Measurements from ENCODE around the gene ADARB2.
"Not testable (repeated sequence)": the region's sequence is repeated elsewhere in the genome, so short reads cannot be mapped to it uniquely, and the experiment has no call there.

Gene ADARB2

DNA sequence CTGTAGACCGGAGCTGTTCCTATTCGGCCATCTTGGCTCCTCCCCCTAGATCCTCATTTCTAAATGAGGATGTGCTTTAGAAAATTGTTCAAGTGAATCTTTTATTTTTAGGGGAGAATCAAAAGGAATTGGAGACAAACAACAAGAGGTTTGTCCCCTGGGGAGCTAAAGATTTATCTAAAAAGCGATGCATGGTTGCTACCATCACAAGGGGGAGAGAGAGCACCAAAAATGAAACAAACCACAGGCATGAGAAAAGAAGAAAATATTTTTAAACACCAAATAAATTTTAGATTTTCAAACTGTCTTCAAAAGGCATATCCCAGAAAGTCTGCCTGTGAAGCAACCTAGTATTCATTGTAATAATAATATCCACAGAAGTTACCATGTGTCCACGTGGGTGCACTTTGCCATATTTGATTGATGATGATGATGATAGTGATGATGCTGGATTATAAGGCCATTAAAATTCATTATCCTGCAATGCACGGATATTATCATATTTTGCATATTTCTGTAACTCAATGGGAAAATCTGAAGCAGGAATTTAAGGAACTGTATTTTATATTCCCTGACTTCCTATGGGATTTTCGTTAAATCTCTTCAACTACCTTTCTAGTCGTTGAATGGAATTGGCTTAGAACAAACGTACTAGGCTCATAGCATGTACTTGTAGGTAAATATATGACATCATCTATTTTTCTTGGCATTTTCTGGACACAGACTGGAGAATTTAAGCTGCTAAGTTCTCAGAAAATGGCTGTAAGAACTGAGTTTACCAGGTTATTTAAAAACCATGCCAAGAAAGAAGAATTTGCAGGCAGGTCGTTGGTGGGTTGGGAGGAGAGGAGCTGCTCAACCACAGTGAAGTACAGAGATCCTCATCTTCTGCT is 509.6 kb downstream of the ADARB2 start:
- no peak for DNase-seq (ENCODE audit: low spot score)

DNA sequence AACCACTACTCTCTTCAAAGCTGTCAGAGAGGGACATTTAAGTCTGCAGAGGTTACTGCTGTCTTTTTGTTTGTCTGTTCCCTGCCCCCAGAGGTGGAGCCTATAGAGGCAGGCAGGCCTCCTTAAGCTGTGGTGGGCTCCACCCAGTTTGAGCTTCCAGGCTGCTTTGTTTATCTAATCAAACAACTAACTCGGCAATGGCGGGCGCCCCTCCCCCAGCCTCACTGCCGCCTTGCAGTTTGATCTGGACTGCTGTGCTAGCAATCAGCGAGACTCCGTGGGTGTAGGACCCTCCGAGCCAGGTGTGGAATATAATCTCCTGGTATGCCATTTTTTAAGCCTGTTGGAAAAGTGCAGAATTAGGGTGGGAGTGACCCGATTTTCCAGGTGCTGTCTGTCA is 510.4 kb downstream of the ADARB2 start:
- not testable (repeated sequence) for DNase-seq (ENCODE audit: low spot score)

DNA sequence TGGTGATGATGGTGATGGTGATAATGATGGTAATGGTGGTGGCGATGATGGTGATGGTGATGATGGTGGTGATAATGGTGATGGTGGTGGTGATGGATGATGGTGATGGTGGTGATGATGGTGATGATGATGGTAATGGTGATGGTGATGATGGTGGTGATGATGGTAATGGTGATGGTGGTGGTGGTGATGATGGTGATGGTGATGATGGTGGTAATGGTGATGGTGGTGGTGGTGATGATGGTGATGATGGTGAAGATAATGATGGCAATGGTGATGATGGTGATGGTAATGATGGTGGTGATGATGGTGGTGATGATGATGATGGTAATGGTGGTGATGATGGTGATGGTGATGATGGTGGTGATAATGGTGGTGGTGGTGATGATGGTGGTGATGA is 517.5 kb downstream of the ADARB2 start:
- DNase-seq (ENCODE audit: low spot score): not testable (repeated sequence)

DNA sequence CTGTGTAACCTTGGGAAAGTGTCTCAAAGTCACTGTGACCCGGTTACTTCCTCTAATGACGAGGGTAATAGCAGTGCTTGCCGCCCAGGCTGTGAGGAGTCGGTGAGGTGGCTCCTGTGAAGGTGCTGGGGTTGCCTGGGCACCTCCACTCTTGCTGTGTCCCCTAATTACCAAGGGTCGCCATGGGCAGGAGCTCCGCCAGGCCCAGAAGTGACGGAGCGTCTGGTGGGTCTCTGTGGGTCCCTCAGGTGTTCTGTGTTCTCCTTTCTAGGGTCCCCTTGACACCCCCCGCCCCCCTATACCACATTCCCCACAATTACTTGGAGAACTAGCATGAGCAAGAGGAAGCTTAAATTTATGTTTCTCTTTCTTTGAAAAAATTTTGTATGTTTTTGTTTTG is 519.7 kb downstream of the ADARB2 start:
- peak; percentile 11 for DNase-seq (ENCODE audit: low spot score)

DNA sequence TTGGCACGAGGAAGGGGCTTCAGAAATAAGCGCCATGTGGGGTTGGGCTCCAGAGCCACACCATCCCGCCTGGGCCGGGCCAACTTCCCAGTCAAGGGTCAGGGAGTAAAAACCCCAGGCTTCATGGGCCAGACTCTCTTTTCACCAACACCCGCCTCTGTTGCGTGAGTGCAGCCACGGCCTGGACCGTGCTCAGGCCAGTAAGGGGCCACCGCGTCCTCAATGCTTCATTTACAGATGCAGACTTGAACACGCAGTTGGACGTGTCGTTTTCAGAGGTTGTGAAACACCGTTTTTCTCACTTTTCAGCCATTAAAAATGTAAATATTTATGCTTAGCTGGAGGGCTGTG is 520.1 kb downstream of the ADARB2 start:
- DNase-seq (ENCODE audit: low spot score): no peak

DNA sequence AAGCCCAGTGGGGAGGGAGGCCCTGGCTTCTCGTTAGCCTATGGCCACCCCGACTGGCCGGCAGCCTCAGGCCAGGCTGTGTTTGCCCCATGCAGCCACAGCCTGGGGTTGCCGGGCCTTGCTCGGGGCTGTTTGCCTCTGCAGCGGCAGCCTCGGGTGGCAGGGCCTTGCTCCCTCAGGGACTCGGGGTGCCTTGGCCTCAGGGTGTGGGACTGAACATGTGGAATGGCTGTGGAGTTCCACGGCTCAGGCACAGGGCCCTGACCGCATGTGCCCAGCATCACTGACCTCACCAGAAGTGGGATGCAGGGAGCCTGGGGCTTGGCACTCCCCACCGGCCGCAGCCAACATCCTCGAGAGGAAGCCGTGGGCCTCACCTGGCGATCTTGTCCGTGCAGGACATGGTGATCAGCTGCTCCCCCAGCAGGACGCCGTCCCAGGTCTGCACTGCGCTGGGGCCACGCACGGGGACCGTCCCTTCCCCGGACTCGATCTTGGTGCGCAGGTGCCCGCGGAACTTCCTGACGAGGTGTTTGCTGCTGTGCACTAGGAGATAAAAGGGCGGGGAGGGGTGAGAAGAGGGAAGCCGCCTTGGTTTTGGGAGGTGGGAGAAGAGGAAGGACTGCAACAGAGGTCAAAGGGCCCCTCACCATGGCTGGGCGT is 520.6 kb downstream of the ADARB2 start:
- peak; percentile 17 for DNase-seq (ENCODE audit: low spot score)

DNA sequence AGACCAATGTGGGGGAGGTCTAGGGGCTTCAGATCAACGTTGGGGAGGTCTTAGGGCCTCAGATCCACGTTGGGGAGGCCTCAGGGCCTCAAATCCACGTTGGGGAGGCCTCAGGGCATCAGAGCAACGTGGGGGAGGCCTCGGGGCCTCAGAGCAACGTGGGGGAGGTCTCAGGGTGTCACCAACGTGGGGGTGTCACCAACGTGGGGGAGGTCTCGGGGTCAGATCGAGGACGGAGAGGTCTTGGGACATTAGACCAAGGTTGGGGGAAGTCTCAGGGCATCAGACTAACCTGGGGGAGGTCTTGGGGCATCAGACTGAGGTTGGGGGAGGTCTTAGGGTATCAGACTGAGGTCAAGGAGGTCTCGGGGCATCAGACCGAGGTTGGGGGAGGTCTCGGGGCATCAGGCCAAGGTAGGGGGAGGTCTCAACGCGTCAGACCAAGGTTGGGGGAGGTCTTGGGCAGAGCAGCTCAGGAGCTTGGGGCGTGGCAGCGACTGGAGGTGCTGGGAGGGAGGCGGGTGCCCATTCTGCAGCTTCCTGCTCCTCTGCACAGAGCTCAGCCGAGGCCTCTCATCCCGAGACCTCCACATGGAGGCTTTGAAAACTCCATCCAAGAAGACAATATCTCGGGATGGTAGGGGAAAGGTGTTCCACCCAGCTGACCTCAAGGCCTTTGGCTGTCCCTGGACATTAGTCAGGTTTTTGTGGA is 521.3 kb downstream of the ADARB2 start:
- peak; percentile 14 for DNase-seq (ENCODE audit: low spot score)

DNA sequence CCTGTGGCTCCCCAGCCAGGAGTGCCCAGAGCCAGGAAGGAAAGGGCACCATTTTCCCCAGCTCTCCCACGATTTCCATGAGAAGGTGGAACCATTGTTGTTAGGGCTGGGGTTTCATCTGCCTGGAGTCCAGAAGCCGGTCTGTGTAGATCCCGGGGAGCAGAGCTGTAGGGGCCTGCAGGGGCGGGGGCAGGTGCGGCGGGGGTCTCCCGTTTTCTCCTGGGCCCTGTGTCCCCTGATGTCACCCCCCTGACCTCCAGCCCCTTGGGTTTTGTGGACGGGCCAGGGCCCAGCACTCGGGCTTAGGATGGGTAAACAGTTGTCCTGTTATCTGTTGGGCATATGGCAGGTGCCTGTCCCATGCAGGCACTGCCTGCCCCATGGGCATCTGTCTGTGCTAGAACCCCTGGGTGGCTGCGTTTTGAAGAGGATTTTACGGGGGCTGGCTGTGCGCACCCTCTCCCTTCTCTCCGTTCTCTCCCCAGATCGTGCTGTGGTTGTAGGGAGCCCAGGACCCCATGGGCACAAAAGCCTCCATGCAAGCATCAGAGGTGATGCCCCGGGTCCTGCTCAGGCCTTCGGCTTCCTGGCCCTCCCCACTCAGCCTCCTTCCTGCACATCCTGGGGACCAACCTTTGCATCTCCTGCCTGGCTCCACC is 522.3 kb downstream of the ADARB2 start:
- peak; percentile 20 for DNase-seq (ENCODE audit: low spot score)

DNA sequence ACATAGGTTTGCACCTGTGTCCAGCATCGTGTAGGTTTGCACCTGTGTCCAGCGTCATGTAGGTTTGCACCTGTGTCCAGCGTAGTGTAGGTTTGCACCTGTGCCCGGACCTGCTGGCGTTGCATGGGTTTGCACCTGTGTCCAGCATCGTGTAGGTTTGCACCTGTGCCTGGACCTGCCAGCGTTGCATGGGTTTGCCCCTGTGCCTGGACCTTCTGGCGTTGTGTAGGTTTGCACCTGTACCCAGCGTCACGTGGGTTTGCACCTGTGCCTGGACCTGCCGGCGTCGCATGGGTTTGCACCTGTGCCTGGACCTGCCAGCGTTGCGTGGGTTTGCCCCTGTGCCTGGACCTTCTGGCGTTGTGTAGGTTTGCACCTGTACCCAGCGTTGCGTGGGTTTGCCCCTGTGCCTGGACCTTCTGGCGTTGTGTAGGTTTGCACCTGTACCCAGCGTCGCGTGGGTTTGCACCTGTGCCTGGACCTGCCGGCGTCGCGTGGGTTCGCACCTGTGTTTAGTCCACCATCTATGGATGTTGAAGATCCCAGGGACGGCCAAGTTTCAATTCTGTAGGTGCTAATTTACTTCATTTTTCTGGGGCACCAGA is 523.2 kb downstream of the ADARB2 start:
- DNase-seq (ENCODE audit: low spot score): no peak

DNA sequence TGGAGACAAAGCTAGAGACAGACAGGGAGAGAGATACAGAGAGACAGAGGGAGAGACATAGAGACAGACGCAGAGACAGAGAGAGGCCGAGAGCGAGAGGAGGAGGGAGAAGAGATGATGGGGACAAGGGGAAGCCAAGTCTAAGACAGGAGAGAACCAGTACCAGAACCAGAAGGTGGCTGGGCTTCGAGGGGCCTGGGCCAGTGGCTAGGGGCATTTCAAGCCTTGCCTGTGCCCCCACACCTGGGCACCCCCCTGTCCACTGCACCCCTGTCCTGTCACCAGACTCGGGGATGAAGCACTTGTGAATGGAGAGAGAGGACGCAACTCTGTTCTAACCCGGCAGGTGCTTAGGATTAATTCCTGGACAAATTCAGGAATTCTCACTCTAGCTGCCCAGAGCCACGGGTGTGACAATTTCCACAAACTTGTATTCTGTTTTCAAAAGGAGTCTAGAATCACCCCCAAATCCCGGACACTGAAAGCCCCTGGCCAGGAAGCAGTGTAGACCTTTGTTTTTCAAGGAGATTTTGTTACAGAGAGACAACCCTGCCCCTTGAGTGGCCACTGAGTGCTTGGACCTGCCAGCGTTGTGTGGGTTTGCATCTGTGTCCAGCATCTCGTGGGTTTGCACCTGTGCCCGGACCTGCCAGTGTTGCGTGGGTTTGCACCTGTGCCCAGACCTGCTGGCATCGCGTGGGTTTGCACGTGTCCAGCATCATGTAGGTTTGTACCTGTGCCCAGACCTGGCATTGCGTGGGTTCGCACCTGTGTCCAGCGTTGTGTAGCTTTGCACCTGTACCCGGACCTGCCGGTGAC is 523.9 kb downstream of the ADARB2 start:
- DNase-seq (ENCODE audit: low spot score): peak; percentile 12

DNA sequence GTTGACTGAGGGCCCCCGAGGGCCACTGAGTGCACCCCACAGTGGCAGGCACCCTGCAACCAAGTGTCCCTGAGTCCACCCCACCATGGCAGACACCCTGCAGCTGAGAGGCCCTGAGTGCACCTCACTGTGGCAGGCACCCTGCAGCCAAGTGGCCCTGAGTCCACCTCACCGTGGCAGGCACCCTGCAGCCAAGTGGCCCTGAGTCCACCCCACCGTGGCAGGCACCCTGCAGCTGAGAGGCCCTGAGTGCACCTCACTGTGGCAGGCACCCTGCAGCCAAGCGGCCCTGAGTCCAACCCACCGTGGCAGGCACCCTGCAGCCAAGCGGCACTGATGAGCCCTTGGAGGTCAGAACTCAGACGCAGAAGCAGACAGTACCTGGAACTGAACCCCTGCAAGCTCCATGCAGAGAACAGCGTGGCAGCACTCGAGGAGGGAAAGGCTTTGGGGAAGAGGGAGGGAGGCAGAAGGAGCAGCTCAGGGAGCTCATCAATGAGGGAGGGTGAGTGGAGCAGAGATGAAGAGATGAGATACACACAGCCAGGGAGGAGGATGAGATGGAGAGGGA is 524.7 kb downstream of the ADARB2 start:
- peak; percentile 11 for DNase-seq (ENCODE audit: low spot score)

DNA sequence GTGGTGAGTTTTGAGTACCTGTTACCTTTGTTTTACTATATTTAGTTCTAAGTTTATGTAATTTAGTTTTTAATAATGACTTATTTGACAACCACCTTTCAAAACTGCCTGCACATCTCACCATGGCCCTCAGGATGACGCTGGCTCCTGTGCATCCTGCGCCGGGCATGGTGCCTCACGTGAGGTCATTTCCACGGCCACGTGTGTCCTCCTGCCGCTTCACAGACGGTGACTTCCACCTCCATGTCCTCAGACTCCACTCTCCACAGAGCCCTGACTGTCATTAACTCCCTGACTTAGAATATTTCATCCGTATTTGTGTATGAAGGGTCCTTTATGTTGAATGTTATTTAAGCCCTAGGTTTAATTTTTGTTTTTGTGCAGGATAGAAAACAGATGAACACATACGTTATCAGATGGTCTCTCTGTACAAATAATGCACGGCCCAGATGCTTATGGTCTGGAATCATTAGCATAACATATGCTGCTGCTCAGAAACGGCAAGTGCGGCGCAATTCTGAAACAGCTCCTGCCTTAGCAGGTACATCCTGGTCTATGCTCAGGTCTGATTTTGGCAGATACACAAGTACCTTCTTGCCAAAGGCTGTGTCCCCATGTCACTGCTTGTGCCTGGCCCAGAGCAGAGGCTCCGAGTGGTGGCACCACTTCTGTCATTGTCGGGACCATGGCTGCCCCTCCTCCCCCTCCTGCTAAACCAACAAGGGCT is 525.3 kb downstream of the ADARB2 start:
- DNase-seq (ENCODE audit: low spot score): peak; percentile 24

DNA sequence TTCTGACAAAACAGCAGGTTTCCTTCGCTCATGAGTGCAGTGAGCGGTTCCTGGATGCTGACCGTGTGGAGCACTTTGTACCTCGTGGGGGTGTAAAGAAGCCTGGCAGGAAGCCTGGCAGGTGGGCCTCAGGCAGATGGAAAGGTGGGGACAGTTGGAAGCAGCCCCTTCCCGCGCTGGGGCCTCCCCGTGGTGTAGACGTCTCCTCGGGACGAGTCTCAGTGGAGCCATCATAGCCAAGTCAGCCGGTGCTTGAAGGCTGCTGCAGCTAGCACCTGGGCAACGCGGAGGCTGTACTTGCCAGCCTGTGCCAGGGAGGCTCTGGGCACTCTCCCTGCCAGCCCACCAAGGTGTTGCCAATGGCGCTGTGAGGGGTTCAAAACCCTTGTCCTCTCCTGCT is 526.7 kb downstream of the ADARB2 start:
- DNase-seq (ENCODE audit: low spot score): no peak

DNA sequence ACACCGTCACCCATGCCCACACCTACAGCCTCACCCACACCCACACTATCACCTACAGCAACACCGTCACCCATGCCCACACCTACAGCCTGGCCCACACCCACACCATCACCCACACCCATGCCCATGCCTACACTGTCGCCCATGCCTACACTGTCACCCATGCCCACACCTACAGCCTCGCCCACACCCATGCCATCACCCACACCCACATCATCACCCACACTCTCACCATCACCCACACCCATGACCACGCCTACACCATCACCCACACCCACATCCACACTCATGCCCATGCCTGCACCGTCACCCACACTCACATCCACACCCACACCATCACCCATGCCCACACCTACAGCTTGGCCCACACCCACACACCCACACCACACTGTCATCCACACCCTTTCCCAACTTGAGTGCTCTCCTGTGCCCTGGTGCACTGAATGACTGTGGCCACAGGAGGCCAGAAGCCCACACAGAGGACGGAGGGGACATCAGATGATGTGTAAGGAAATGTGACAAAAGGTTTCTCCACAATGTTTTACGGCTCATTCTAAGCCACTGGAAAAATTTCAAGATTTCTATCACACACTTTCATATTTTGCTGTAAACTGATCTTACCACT is 527.9 kb downstream of the ADARB2 start:
- DNase-seq (ENCODE audit: low spot score): no peak

DNA sequence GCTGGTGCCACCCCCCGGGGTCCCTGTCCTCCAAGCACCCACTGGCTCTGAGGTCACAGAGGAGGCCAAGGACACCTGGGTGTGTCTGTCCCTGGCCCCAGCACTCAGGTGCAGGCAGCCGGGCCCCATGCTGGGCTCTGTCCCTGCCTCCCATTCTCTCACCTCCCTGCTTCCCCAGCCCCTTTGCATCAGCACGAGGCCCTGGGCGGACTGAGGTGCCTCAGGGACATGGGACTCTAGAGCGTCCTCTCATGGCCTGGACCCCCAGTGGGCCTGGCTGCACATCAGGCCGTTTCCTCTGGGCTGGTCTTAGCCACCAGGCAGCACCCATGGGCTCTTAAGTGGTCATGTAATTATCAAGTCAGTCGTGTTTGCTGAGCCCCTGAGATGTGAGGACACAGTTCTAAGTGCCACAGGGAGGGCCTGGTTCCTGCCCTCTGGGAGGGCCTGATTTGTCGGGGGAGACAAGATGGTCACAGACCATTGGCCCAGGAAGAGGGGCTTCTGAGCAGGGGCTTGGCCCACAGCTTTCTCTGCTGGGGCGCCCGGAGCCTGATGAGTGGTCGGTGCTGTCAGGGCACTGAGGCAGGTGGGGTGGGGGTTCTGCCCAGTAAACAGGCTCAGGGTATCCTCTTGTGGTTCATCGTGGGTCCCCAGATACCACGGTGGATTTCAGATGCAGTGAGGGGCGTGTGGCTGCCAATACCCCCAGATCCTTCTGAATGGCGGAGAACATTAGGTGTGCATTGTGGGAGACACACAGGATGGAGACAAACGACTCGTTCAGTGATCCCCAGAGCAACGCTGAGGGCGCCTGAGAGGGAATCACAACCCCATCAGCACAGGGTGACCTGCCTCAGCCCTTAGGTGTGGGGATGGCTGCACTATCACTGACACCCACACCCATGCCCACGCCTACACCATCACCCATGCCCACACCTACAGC is 528.7 kb downstream of the ADARB2 start:
- peak; percentile 14 for DNase-seq (ENCODE audit: low spot score)

DNA sequence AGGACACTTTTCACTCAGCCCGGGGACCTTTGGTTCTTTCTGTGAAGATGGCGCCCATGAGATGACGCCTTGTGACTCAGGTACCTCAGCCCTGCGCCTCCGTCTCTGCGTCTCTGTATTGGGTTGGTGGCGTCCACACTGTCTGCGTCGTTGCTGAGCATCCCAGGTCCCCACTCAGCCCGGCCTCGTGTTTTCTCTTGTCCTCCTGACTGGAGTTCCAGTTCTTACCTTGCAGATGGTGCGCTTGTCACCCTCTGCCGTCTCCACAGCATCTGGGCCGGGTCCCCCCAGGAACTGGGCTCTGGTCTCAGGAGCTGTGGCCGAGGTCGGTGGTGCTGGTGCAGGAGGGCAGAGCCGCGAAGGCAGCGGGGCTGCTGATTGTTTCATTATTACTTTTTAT is 530.7 kb downstream of the ADARB2 start:
- no peak for DNase-seq (ENCODE audit: low spot score)

DNA sequence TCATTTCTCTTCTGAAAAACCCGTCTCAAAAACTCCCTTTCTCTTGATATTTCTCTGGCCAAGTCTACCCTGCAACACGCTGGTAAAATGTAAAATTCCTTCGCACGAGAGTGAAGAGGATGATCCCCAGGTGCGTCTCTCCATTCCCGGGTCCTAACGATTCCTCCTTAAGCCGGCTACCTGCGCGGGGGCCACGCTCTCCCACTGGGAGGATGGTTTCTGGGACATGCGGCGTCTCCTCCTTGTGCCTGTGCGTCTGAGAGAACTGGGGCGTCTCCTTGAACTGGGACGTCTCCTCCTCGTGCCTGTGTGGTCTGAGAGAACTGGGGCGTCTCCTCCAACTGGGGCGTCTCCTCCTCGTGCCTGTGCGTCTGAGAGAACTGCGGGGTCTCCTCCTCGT is 531.2 kb downstream of the ADARB2 start:
- no peak for DNase-seq (ENCODE audit: low spot score)

DNA sequence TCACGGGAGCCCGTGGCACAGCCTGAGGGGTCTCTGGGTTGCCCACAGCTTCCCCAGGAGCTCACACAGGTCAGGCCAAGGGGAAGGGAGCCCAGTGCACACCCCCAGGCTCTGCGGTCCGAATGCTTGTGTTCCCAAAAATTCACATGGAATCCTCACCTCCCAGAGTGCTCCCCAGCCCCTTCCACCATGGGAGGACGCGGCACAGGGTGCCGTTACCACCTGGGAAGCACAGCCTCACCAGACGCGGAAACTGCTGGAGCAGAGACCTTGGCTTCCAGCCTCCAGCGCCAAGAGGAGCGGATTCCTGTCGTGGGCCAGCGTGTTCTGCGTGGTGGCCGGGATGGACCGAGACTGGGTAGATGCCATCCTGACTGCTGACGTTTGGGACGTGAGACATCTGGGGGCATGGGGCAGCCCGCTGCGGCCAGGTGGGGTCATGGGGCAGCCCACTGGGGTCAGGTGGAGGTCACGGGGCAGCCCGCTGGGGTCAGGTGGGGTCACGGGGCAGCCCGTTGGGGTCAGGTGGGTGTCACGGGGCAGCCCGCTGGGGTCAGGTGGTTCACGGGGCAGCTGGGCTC is 531.8 kb downstream of the ADARB2 start:
- peak; percentile 22 for DNase-seq (ENCODE audit: low spot score)

All from D341Med (cell line).